AG20443 (cell line): ENCODE results near the gene PMEPA1.
A peak's percentile ranks its signal among the peaks of the same experiment; 100 is the strongest.

Source experiments
- DNase-seq: peaks from one replicate; pipeline ENCODE4 v3.0.0; 2012; ENCODE audit warnings: low spot score, mixed read lengths

Gene PMEPA1

DNA sequence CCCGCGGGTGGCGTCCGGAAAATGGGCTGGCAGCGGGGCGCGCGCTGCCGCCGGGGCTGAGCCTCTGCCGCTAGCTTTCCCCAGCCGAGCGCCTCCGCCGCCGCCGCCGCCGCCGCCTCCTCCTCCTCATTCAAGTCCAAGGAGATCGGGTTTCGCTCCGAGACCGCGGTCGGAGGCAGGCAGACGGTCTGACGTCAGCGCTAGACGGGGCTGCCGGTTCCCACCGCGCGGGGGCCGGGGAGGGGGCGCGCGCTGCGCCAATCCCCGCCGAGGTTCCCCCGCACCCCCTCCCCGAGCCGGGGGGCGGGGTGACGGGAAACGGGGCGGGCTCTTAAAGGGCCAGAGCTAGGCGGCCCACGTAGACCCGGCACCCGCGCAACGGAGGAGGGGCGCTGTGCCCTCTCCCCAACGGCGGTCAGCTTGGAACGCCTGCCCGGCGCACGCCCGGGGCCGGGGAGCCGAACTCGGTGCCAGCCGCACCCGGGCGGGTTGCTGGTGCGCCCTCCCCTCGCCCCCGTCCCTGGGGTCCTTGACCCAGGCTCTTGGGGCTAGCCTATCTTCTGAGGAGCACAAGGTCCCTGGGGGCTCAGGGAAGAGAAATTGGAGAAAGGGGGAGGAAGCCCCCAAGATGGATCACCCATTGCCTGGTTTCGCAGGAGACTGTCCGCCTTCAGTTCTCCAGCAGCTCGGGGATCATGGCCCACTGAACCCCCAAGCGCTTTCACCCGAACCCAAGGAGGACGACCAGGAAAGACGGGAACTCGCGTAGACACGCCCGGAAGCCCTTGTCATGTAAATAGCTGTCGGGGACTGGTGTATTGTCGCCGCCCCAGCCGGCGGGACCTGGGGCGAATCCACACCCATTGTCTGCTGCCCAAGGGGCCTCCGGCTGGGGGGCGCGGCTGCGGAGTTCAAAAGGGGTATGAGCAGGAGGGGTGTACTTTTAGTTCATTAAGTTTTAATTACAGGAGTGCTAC lies at the start of gene PMEPA1:
Gene PMEPA1 (minus strand): TSS at position 193 of the 977 bp plus-strand sequence. CDS start 433 bp downstream, outside the sequence.
- peak; percentile 98 for DNase-seq

DNA sequence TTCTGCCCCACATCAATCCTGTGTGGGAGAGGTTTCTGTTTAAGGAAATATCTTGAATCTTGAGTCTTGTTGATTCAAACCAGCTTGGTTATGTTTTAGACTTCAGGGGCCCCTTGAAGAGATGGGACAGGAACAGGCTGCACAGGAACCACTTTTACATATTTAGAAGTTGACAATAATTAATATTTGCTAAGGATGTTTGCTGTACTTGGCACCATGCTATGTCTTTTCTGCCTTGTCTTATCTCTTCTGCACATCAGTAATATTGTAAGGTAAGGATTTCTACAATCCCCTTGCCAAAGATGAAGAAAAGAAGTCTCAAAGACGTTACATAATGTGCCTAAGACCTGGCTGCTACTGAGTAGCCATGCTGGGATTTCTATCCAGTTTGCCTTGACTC lies 48.0 kb upstream of the PMEPA1 start:
- no peak for DNase-seq

DNA sequence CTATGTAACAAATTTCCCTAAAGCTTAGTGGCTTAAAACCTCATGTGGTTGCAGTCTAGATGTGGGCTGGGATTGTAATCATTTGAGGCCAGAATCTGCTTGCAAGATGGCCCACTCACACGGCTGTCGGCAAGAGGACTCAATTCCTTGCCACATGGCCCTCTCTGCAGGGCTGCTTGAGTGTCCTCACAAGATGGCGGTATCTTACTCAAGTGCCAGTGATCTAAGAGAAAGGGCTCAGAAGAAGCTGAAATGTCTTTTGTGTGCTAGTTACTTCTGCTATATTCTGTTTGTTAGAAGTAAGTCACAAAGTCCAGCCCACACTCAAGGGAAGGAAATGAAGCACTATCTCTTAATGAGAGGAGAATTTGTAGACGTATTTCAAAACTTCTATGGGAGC lies 47.1 kb upstream of the PMEPA1 start:
- no peak for DNase-seq

- DNase-seq, result no peak
These were observed 46.4 kb upstream of the PMEPA1 start for GRCh38 chr20:57756213-57756612.

DNA sequence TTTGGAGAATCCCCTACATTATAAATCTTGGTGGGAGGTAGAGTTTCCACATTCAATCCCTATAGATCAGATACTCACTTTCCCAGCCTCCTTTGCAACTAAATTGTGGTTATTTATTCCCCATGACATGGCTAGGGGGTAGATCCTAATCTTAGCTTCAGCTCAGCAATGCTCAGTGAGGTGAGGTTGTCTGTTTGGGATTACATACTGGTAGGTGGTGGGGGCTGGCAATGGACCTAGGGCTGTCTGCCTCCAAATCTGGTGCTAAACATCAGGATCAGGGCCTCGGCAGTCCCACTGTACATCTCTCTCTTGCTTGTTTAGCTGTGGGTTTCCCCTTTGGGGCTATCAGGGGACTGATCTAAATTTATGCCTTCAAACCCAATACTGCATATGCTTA lies 45.8 kb upstream of the PMEPA1 start:
- DNase-seq, result no peak

GRCh38 chr20:57754190-57754589 lies 44.4 kb upstream of the PMEPA1 start:
- DNase-seq, result no peak

DNA sequence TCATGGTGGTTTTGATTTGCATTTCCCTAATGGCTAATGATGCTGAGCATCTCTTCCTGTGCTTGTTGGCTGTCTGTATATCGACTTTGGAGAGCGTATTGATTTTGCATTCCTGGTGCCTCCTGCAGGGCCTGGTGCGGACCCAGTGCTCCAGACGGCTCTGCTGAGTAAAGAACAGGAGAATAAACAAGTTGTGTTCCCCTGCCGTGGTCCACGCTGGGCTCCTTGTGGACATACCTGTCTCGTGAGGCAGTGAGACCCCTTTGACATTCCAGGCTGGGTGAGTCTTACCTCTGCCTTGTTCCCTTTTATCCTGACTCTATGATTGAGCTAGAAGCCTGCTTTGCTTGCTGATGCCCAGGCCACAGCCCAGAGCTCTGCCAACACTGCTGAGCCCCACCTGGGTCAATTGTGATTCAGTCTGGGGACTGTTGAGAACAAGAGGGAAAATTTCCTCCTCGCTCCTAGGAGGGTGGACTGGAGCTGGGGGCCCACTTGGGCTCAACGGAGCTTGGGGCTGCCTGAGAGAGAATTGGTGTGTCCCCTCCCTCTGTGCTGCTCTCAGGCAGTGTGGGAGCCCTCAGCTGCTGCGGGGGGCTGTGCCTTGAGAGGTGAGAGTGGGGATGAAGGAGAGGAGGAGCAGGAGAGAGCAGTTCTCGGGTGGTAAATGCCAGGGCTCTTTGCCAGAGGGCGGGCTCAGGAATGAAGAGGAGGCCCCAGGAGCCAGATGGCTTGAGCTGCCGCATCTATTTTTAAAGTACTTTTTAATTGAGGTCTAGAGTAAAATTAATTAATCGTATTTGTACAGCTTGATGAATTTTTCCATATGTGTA lies 43.7 kb upstream of the PMEPA1 start:
- no peak for DNase-seq

GRCh38 chr20:57751411-57751810 lies 41.6 kb upstream of the PMEPA1 start:
- DNase-seq, result no peak

DNA sequence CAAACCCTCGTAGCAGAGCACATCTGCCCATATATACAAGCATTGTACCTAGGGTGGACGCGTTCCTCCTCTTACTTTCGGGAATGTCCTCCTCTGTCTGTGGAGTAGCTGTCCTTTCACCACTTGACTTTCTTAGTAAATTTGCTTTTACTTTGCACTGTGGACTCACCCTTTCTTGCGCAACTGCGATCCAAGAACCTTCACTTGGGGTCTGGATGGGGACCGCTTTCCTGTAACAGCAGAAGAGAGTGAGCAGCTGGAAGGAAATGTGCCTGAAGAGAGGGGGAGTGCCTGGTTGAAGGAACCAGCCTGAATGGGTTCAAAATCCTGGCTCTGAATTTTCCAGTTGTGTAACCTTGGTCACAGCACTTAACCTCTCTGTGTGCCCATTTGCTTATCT lies 40.1 kb upstream of the PMEPA1 start:
- no peak for DNase-seq

GRCh38 chr20:57749131-57749690 lies 39.4 kb upstream of the PMEPA1 start:
- DNase-seq, result no peak

GRCh38 chr20:57748601-57749130 lies 38.9 kb upstream of the PMEPA1 start:
- DNase-seq, result peak; percentile 93

GRCh38 chr20:57747861-57748481 lies 38.2 kb upstream of the PMEPA1 start:
- no peak for DNase-seq

DNA sequence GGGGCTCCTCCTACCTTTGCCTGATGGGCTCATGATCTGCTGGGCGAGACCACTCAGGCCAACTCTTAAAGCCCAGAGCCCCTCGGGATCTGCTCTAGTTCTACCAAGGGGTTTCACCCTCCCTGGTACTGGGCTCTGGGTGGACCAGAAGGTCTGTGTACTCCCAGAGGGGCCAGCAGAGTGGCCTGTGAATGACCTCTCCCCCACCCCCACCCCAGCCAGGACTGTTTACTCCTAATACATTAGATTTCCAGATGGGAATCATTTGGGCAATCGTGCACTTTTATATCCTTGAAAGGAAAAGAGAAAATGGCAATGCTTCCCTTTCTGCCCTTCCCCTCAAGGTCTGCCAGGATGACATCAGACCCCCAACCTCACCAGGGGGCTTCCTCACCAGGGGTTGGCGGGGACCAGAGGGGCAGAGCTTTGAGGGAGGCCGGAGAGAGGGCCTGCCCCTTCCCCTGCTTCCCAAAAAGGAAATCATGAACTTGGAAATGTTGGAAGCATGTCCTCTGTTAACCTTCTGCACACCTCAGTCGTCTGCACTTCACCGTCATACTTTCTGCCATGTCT lies 37.1 kb upstream of the PMEPA1 start:
- DNase-seq, result no peak

- no peak for DNase-seq
These were observed 36.4 kb upstream of the PMEPA1 start for GRCh38 chr20:57746201-57746600.

GRCh38 chr20:57744206-57744605 lies 34.4 kb upstream of the PMEPA1 start:
- DNase-seq, result no peak

- no peak for DNase-seq
These were observed 33.8 kb upstream of the PMEPA1 start for GRCh38 chr20:57743450-57744095.

DNA sequence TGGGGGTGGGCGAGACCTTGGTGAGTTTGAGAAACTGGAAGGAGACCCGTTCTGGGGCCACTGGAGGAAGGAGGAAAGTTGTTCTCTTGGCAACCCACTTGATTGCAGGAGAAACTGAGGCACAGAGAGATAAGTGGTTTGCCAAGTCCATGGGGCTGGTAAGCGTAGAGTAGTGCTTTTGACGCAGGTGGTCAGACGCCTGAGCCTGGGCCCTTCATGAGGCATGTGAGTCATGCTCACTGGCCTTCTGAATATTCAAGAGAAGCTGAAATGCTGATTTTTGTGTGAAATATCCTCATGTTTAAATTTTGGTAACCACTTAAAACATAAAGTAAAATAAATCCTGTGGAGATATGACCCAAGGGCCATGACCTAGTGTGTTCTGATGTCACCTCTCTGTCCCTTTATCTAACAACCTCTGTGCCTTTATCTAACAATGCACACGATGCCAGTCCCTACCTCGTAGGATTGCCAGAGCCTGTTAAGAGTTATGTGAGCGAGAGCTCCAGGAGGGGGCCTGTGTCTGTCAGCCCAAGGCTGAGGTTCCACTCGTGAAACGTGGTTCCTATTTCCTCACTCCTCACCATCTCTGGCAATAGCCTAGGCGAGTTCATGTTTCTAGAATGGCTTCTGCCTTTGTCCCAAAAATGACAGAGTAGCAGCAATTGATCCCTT lies 32.8 kb upstream of the PMEPA1 start:
- DNase-seq, result no peak

DNA sequence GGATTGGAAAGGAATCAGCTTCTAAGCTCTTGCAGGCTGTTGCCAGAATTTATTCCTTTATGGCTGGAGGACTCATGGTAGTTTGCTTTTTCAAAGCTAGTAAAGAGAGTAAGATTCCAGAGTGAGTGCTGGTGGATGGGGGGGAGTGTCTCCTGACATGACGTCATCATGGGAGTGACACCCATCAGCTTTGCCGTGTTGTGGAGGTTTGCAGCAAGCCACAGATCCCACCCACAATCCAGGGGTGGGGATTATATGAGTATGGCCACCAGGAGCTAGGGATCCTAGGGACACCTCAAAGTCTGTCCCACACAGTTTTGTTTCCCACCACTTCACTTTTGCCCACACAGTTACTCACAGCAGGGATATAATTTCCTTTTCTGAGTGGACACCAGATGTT lies 28.7 kb upstream of the PMEPA1 start:
- peak; percentile 40 for DNase-seq

DNA sequence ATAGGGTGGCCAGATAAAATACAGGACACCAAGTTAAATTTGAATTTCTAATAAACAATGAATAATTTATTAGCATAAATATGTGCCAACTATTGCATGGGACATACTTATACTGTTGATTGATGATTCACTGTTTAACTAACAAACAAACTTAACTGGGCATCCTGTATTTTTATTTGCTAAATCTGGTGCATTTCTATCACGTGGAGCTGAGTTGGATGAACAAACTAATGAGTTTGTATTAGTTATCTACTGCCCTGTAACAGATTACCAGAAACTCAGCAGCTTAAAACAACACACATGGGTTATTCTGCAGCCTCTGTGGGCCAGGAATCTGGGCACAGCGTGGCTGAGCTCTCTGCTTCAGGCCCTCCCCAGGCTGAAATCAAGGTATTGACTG lies 28.2 kb upstream of the PMEPA1 start:
- DNase-seq, result no peak

GRCh38 chr20:57737349-57737748 lies 27.5 kb upstream of the PMEPA1 start:
- DNase-seq, result no peak
